ENCODE measurements around the gene RNASET2.

- TF ChIP-seq CTCF (IDR thresholded peaks at IDR 0.05) (no peak), POLR2A (IDR thresholded peaks at IDR 0.05) (no peak)
Observed at GRCh38 chr6:166906376-166907044, 49.8 kb downstream of the RNASET2 start.
